ENCODE data around the gene NDUFA7. TPM values are rescaled to one million over a fixed set of nuclear protein-coding genes. Genes with fewer than 3 reads are reported as not detected.

Gene NDUFA7
- total and polyA plus RNA-seq, 2 of the 13 experiments (the other 11 are each of a cell fraction or from before 2014, with no cell fraction given): 64.5 to 71.5 TPM

DNA sequence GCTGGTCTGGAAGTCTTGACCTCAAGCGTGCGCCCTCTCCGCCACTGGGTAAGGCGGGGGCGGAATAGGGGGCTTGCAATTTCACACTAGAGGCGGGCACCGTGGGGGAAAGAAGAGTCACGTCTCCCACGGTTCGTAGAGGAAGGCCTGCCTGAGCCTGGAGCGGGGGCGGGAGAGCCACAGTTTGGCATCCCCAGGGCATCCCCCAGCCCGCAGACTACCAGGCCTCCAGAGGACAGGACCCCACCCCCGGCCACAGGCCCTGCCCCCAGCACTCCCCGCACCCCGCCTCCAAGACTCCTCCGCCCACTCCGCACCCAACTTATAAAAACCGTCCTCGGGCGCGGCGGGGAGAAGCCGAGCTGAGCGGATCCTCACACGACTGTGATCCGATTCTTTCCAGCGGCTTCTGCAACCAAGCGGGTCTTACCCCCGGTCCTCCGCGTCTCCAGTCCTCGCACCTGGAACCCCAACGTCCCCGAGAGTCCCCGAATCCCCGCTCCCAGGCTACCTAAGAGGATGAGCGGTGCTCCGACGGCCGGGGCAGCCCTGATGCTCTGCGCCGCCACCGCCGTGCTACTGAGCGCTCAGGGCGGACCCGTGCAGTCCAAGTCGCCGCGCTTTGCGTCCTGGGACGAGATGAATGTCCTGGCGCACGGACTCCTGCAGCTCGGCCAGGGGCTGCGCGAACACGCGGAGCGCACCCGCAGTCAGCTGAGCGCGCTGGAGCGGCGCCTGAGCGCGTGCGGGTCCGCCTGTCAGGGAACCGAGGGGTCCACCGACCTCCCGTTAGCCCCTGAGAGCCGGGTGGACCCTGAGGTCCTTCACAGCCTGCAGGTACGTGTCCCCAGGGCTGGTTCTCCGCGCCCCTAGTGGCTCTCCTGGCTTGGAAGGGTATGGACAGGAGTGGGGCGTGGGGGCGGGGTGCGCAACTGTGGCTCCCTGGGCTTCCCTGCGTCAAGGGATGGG, 42.9 kb upstream of the NDUFA7 start, which contains the start of gene ANGPTL4 (continued):
- TF ChIP-seq HNF4G (IDR thresholded peaks at IDR 0.05; ENCODE audit: borderline replicate concordance, low read depth, low read length): no peak
- TF ChIP-seq HNF4G (CRISPR knock-in tag; IDR thresholded peaks at IDR 0.05; ENCODE audit: borderline replicate concordance, low read depth): 0 out of 2 replicates have a peak, but pooled peaks have one; percentile 55
- no peak for TF ChIP-seq JUND (CRISPR knock-in tag; IDR thresholded peaks at IDR 0.05)
- TF ChIP-seq ZKSCAN8 (CRISPR knock-in tag; IDR thresholded peaks at IDR 0.05; ENCODE audit: borderline replicate concordance): no peak
- TF ChIP-seq ZNF549 (CRISPR knock-in tag; IDR thresholded peaks at IDR 0.05): no peak
- TF ChIP-seq, protein P1, sequence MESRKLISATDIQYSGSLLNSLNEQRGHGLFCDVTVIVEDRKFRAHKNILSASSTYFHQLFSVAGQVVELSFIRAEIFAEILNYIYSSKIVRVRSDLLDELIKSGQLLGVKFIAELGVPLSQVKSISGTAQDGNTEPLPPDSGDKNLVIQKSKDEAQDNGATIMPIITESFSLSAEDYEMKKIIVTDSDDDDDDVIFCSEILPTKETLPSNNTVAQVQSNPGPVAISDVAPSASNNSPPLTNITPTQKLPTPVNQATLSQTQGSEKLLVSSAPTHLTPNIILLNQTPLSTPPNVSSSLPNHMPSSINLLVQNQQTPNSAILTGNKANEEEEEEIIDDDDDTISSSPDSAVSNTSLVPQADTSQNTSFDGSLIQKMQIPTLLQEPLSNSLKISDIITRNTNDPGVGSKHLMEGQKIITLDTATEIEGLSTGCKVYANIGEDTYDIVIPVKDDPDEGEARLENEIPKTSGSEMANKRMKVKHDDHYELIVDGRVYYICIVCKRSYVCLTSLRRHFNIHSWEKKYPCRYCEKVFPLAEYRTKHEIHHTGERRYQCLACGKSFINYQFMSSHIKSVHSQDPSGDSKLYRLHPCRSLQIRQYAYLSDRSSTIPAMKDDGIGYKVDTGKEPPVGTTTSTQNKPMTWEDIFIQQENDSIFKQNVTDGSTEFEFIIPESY (CRISPR knock-in tag; IDR thresholded peaks at IDR 0.05): peak; percentile 65; the same call in 1 of the 2 replicates
- TF ChIP-seq RELA (CRISPR knock-in tag; IDR thresholded peaks at IDR 0.05): no peak
- TF ChIP-seq ZC3H4 (CRISPR knock-in tag; IDR thresholded peaks at IDR 0.05; ENCODE audit: borderline replicate concordance): no peak
- TF ChIP-seq ZNF703 (CRISPR knock-in tag; IDR thresholded peaks at IDR 0.05; ENCODE audit: borderline replicate concordance): no peak
- TF ChIP-seq JUN (CRISPR knock-in tag; IDR thresholded peaks at IDR 0.05): no peak
- no peak for TF ChIP-seq ZNF720 (CRISPR knock-in tag; IDR thresholded peaks at IDR 0.05)
- TF ChIP-seq RFX5 (IDR thresholded peaks at IDR 0.05; ENCODE audit: low read depth, low read length): no peak
- TF ChIP-seq ZNF747 (CRISPR knock-in tag; IDR thresholded peaks at IDR 0.05; ENCODE audit: borderline replicate concordance): no peak
- TF ChIP-seq MXD4 (CRISPR knock-in tag; IDR thresholded peaks at IDR 0.05): no peak
- peak; percentile 84 for TF ChIP-seq HDAC1 (CRISPR knock-in tag; IDR thresholded peaks at IDR 0.05)
- TF ChIP-seq NR2F2 (IDR thresholded peaks at IDR 0.05; ENCODE audit: borderline replicate concordance, low read depth): no peak
- TF ChIP-seq EEA1 (CRISPR knock-in tag; IDR thresholded peaks at IDR 0.05; ENCODE audit: borderline replicate concordance): no peak
- no peak for TF ChIP-seq SETDB1 (CRISPR knock-in tag; IDR thresholded peaks at IDR 0.05; ENCODE audit: borderline replicate concordance)
- TF ChIP-seq HOXA9 (CRISPR knock-in tag; IDR thresholded peaks at IDR 0.05; ENCODE audit: borderline replicate concordance): no peak
- TF ChIP-seq TCF7 (IDR thresholded peaks at IDR 0.05; ENCODE audit: low read depth): no peak
- no peak for TF ChIP-seq NFKBIZ (CRISPR knock-in tag; IDR thresholded peaks at IDR 0.05)
- peak; percentile 77; the same call in 1 of the 2 replicates for TF ChIP-seq ZNF274 (CRISPR knock-in tag; IDR thresholded peaks at IDR 0.05)
- TF ChIP-seq, protein P2, sequence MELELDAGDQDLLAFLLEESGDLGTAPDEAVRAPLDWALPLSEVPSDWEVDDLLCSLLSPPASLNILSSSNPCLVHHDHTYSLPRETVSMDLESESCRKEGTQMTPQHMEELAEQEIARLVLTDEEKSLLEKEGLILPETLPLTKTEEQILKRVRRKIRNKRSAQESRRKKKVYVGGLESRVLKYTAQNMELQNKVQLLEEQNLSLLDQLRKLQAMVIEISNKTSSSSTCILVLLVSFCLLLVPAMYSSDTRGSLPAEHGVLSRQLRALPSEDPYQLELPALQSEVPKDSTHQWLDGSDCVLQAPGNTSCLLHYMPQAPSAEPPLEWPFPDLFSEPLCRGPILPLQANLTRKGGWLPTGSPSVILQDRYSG (CRISPR knock-in tag; IDR thresholded peaks at IDR 0.05): no peak
- TF ChIP-seq RARA (CRISPR knock-in tag; IDR thresholded peaks at IDR 0.05): no peak
- 0 out of 2 replicates have a peak, but pooled peaks have one; percentile 45 for TF ChIP-seq TRIM24 (CRISPR knock-in tag; IDR thresholded peaks at IDR 0.05)
- no peak for TF ChIP-seq FOXK1 (CRISPR knock-in tag; IDR thresholded peaks at IDR 0.05; ENCODE audit: borderline replicate concordance, low read depth)
- no peak for TF ChIP-seq KAT7 (CRISPR knock-in tag; IDR thresholded peaks at IDR 0.05; ENCODE audit: borderline replicate concordance)

Measured in HepG2 (cell line).